GM12878 (cell line): ENCODE measurements around the gene LSM14B. TPM values are rescaled to one million over a fixed set of nuclear protein-coding genes. Genes with fewer than 3 reads are reported as not detected.
A peak's percentile ranks its signal among the peaks of the same experiment; 100 is the strongest.

ENCODE experiments used
- BCL3 ChIP-seq: IDR thresholded peaks from 2 replicates; pipeline ENCODE4 v1.6.1; 2011; ENCODE audit warnings: borderline replicate concordance, low read depth, mild to moderate bottlenecking, moderate library complexity, low read length; ENCODE audit not compliant: insufficient read depth, poor library complexity, severe bottlenecking
- CHD2 ChIP-seq: IDR thresholded peaks from 2 replicates; pipeline ENCODE4 v1.6.1; 2011; ENCODE audit warnings: low read depth, low read length, improper control_type of control experiment, borderline replicate concordance
- CREM ChIP-seq: IDR thresholded peaks from 2 replicates; pipeline ENCODE4 v1.6.1; 2014; ENCODE audit warnings: antibody characterized with exemption, low read depth
- EP300 ChIP-seq, 2 experiments: fragments of 150-350 bp in 1 of 2; IDR thresholded peaks; 2 replicates each; pipeline ENCODE4 v1.6.1; 2011 to 2012; ENCODE audit warnings: low read depth in 2 of 2, low read length in 2 of 2, borderline replicate concordance in 1 of 2, improper control_type of control experiment in 1 of 2, inconsistent platforms in 1 of 2; ENCODE audit not compliant: control insufficient read depth in 1 of 2
- IKZF1 ChIP-seq: fragments of 450-650 bp; conservative IDR thresholded peaks from 2 replicates; pipeline ENCODE4 v1.6.1; 2017; ENCODE audit warnings: antibody characterized with exemption, mild to moderate bottlenecking
- IRF5 ChIP-seq: fragments of 450-650 bp; IDR thresholded peaks from 2 replicates; pipeline ENCODE4 v1.6.1; 2017; ENCODE audit warnings: borderline replicate concordance
- JUNB ChIP-seq: IDR thresholded peaks from 2 replicates; pipeline ENCODE4 v1.6.1; 2016; ENCODE audit warnings: antibody characterized with exemption, mild to moderate bottlenecking
- MTA3 ChIP-seq: IDR thresholded peaks from 2 replicates; pipeline ENCODE4 v1.6.1; 2012; ENCODE audit warnings: low read length, inconsistent platforms, borderline replicate concordance
- POLR2AphosphoS5 ChIP-seq: IDR thresholded peaks from 2 replicates; pipeline ENCODE4 v1.6.1; 2011; ENCODE audit warnings: mild to moderate bottlenecking, low read length, inconsistent platforms
- POU2F2 ChIP-seq: IDR thresholded peaks from 3 replicates; pipeline ENCODE4 v1.6.1; 2011; ENCODE audit warnings: low read depth, mild to moderate bottlenecking, low read length, borderline replicate concordance
- RBBP5 ChIP-seq: fragments of 200-600 bp; sonication (generic); conservative IDR thresholded peaks from 2 replicates; pipeline ENCODE4 v1.6.1; 2016
- SIX5 ChIP-seq: IDR thresholded peaks from 2 replicates; pipeline ENCODE4 v1.6.1; 2011; ENCODE audit warnings: mild to moderate bottlenecking, low read depth, low read length, moderate library complexity; ENCODE audit not compliant: severe bottlenecking
- STAT1 ChIP-seq: fragments of 450-650 bp; conservative IDR thresholded peaks from 2 replicates; pipeline ENCODE4 v1.6.1; 2014; ENCODE audit warnings: antibody characterized with exemption, mild to moderate bottlenecking
- TCF12 ChIP-seq: IDR thresholded peaks from 2 replicates; pipeline ENCODE4 v1.6.1; 2011; ENCODE audit warnings: low read depth, mild to moderate bottlenecking, low read length
- WRNIP1 ChIP-seq: IDR thresholded peaks from 2 replicates; pipeline ENCODE4 v1.6.1; 2011; ENCODE audit warnings: low read depth, low read length, improper control_type of control experiment, borderline replicate concordance
- ZNF687 ChIP-seq: fragments of 450-650 bp; IDR thresholded peaks from 2 replicates; pipeline ENCODE4 v1.6.1; 2017; ENCODE audit warnings: mild to moderate bottlenecking, moderate library complexity
- polyA plus RNA-seq, 11 experiments: library from polyadenylated mRNA; depleted of rRNA in 4 of 11; unstranded in 6 of 11; stranded (reverse) in 5 of 11; fragments of >200 nt; fragmentation: Nextera tagmentation in 4 of 11; fragmentation: Illumina TruSeq in 1 of 11; extraction: Ambion mirVana in 4 of 11; extraction: Trizol in 1 of 11; gene quantifications; 1 replicate in 1 of 11; 2 replicates in 10 of 11; pipeline versions ENCODE4 v1.2.1 to v1.2.3, GENCODE V29; 2011 to 2016; ENCODE audit warnings: inconsistent platforms in 2 of 11, missing spikeins in 2 of 11, low read depth in 1 of 11
- total RNA-seq, 4 experiments: library from RNA; depleted of rRNA in 3 of 4; stranded (reverse); fragments of >200 nt in 3 of 4; fragmentation: Illumina TruSeq in 1 of 4; extraction: Trizol in 1 of 4; gene quantifications; 2 replicates each; pipeline versions ENCODE4 v1.2.1 to v1.2.3, GENCODE V29; 2013 to 2021

The LSM14B gene
- total and polyA plus RNA-seq, 10 of the 15 experiments (the other 5 are each of a cell fraction or from before 2014, with no cell fraction given) = 0.56 to 34.3 (median 15.6) TPM

DNA sequence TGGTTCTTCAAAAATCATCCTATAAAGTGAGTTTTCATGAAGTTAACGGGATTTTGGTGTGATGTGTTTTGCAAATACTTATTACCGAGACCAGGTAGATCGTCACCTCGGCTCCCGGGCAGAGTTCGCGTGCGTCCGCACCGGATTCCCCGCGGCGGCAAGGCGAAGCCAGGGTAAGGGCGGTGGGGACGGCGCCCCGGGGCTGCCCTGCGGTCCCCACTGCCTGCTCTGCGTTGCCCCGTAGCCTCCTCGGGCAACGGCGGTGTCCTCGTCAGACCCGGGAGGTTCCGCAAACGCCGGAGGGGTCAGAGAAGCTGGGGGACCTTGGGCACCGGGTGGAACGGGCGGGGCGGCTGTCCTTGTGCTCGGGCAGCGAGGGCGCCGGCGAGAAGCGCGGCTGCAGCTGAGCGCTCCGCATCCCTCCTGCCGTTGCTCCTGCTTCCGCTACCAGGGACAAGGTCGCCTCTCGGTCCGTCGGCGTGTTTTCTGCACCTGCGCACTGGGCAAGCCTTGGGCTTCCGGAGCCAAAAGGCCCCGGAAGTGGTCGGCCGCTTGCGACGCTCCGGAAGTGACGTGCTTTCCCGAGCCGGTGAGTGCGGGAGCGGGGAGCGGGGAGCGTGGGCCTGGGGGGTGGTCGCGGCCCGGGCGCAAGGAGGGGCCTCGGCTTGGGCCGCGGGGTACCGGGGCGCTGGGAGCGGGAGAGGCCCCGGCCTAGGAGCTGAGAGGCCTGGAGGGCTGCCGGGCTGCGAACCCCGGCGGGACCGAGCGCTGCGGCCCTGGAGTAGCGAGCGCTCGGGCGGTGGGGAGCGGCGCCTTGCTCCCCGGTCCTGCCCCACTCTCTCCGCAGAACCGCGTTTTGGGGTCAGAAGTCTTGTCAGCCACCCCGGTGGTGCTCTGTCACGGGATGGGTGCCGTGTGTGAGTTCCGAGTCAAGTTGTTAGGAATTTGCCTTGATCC is 60.5 kb downstream of the LSM14B start, which contains the start of gene MTG2 (continued):
- TF ChIP-seq SIX5 = peak; percentile 44
- 0 out of 4 replicates have a peak, but pooled peaks of 1 of the 2 experiments have one; percentile 46 for TF ChIP-seq EP300 (IDR thresholded peaks at IDR 0.05; ENCODE audit: borderline replicate concordance in 1 of 2, control insufficient read depth in 1 of 2, low read depth in 2 of 2, low read length in 2 of 2)
- peak; percentile 89 for TF ChIP-seq POU2F2
- TF ChIP-seq POLR2AphosphoS5 = peak; percentile 98
- TF ChIP-seq CHD2 = peak; percentile 70; the same call in 1 of the 2 replicates
- TF ChIP-seq IKZF1 = peak; percentile 87
- TF ChIP-seq TCF12 = 0 out of 2 replicates have a peak, but pooled peaks have one; percentile 16
- TF ChIP-seq RBBP5 = peak; percentile 51; the same call in 1 of the 2 replicates
- TF ChIP-seq MTA3 = no peak
- no peak for TF ChIP-seq IRF5
- no peak for TF ChIP-seq JUNB
- peak; percentile 98 for TF ChIP-seq CREM
- no peak for TF ChIP-seq BCL3
- TF ChIP-seq STAT1 = 0 out of 2 replicates have a peak, but pooled peaks have one; percentile 66
- no peak for TF ChIP-seq WRNIP1
- peak; percentile 94 for TF ChIP-seq ZNF687
